ENCODE data around the gene SEC22A. TPM values are rescaled to one million over a fixed set of nuclear protein-coding genes. Genes with fewer than 3 reads are reported as not detected.

The SEC22A gene
- total RNA-seq, 5 donors from 2014 or later (not counting 1 experiment from before 2014, with no cell fraction given): 14.4 to 22.5 (median 18.7) TPM

GRCh38 chr3:123161167-123161566 is 40.6 kb upstream of the SEC22A start:
- H3K4me3 Mint-ChIP-seq: no peak overlapping the region
- WGBS (ENCODE audit: insufficient coverage): 96% methylated on average over 3 of the region's 7 CpGs
- H3K9me3 Mint-ChIP-seq: peaks cover 3 to 4% (median 4%) of the 10 kb centered on the region in 3 donors
- H3K27me3 ChIP-seq (replicated peaks in 1 of 2; ENCODE audit: control insufficient read depth in 2 of 2, extremely low read depth in 1 of 2, insufficient read depth in 2 of 2, low read length in 1 of 2): no peaks in the 10 kb centered on the region
- H3K36me3 Mint-ChIP-seq: peaks cover 50% of the 10 kb centered on the region
- peaks cover 0 to 19% of the 10 kb centered on the region in 2 donors for H3K36me3 ChIP-seq (ENCODE audit: control insufficient read depth in 2 of 2, extremely low read depth in 1 of 2, insufficient read depth in 1 of 2, low read length in 1 of 2)
- peak in 1 of 35 experiments; percentile 10 for DNase-seq
- no peaks in the 10 kb centered on the region for H3K4me1 ChIP-seq (ENCODE audit: control insufficient read depth in 1 of 2, extremely low read depth in 1 of 2, insufficient read depth in 2 of 2, low read length in 2 of 2)
- POLR2A ChIA-PET: no interaction called here
- CTCF ChIA-PET: interaction anchor here in 1 of 2 donors (0.6 kb wide), 1 partner anchor 288 kb away, joined by 4 read pairs; the partner anchor contains the start of gene ADCY5
- no peaks in the 10 kb centered on the region for H3K4me1 Mint-ChIP-seq
- no peak overlapping the region for H3K4me3 ChIP-seq (ENCODE audit: control insufficient read depth in 1 of 2, extremely low read depth in 1 of 2, low read length in 1 of 2)
- no peak for ATAC-seq (replicated peaks in 1 of 4)
- H3K27ac ChIP-seq (ENCODE audit: low read length): no peak overlapping the region
- H3K9me3 ChIP-seq: no peaks in the 10 kb centered on the region
- no peaks in the 10 kb centered on the region for H3K27me3 Mint-ChIP-seq
- H3K27ac Mint-ChIP-seq: no peak overlapping the region

- DNase-seq (no peak), ATAC-seq (replicated peaks in 1 of 4) (no peak)
- no peaks in the 10 kb centered on the region for H3K27me3 Mint-ChIP-seq
- H3K4me3 Mint-ChIP-seq: no peak overlapping the region
- Histone ChIP-seq H3K27me3 (replicated peaks in 1 of 2; ENCODE audit: control insufficient read depth in 2 of 2, extremely low read depth in 1 of 2, insufficient read depth in 2 of 2, low read length in 1 of 2) (no peaks in the 10 kb centered on the region), H3K4me3 (ENCODE audit: control insufficient read depth in 1 of 2, extremely low read depth in 1 of 2, low read length in 1 of 2) (no peak overlapping the region), H3K27ac (ENCODE audit: low read length) (no peak overlapping the region), H3K9me3 (no peaks in the 10 kb centered on the region), H3K36me3 (ENCODE audit: control insufficient read depth in 2 of 2, extremely low read depth in 1 of 2, insufficient read depth in 1 of 2, low read length in 1 of 2) (peaks cover 0 to 9% of the 10 kb centered on the region in 2 donors), H3K4me1 (ENCODE audit: control insufficient read depth in 1 of 2, extremely low read depth in 1 of 2, insufficient read depth in 2 of 2, low read length in 2 of 2) (no peaks in the 10 kb centered on the region)
- no peak overlapping the region for H3K27ac Mint-ChIP-seq
- no peaks in the 10 kb centered on the region for H3K4me1 Mint-ChIP-seq
- peaks cover 4 to 11% (median 6%) of the 10 kb centered on the region in 3 donors for H3K9me3 Mint-ChIP-seq
- WGBS (ENCODE audit: insufficient coverage): 89% methylated on average over 3 of the region's 4 CpGs
- H3K36me3 Mint-ChIP-seq: peaks cover 58% of the 10 kb centered on the region
- ChIA-PET CTCF (no interaction called here), POLR2A (no interaction called here)
Measured at GRCh38 chr3:123163141-123163540, 38.6 kb upstream of the SEC22A start.

- ATAC-seq (replicated peaks in 1 of 4): no peak
Measured at GRCh38 chr3:123165163-123165562, 36.6 kb upstream of the SEC22A start.

DNA sequence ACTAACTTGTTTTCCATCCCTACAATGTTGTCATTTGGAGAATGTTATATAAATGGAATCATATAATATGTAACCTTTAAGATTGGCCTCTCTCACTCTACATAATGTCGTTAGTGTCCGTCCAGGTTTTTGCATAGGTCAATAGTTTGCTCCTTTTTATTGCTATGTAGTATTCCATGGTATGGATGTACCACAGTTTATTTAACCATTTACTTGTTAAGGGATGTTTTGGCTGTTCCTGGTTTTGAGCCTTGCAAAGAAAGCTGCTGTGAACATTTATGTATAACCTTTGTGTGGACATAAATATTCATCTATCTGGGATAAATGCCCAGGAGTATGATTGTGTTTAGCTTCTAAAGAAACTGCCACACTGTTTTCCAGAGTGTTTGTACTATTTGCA is 34.1 kb upstream of the SEC22A start:
- H3K27ac Mint-ChIP-seq: no peak overlapping the region
- POLR2A ChIA-PET: interaction anchor here in 1 of 2 donors (0.6 kb wide), 1 partner anchor 11 kb away, joined by 3 read pairs; no protein-coding TSS in a partner anchor

More at GRCh38 chr3:123165163-123165562, 36.6 kb upstream of the SEC22A start:
- Histone ChIP-seq H3K4me3 (ENCODE audit: control insufficient read depth in 1 of 2, extremely low read depth in 1 of 2, low read length in 1 of 2) (no peak overlapping the region), H3K27me3 (replicated peaks in 1 of 2; ENCODE audit: control insufficient read depth in 2 of 2, extremely low read depth in 1 of 2, insufficient read depth in 2 of 2, low read length in 1 of 2) (no peaks in the 10 kb centered on the region), H3K36me3 (ENCODE audit: control insufficient read depth in 2 of 2, extremely low read depth in 1 of 2, insufficient read depth in 1 of 2, low read length in 1 of 2) (peaks cover 0 to 9% of the 10 kb centered on the region in 2 donors), H3K4me1 (ENCODE audit: control insufficient read depth in 1 of 2, extremely low read depth in 1 of 2, insufficient read depth in 2 of 2, low read length in 2 of 2) (no peaks in the 10 kb centered on the region), H3K9me3 (no peaks in the 10 kb centered on the region), H3K27ac (ENCODE audit: low read length) (no peak overlapping the region)
- peaks cover 54% of the 10 kb centered on the region for H3K36me3 Mint-ChIP-seq
- no peaks in the 10 kb centered on the region for H3K27me3 Mint-ChIP-seq
- no CpG with 5 or more reads among the region's 1 CpG for WGBS (ENCODE audit: insufficient coverage)
- H3K4me1 Mint-ChIP-seq: no peaks in the 10 kb centered on the region
- H3K4me3 Mint-ChIP-seq: no peak overlapping the region
- peaks cover 4 to 11% (median 6%) of the 10 kb centered on the region in 3 donors for H3K9me3 Mint-ChIP-seq
- ChIA-PET POLR2A (interaction anchor here in 1 of 2 donors (0.6 kb wide), 1 partner anchor 734 kb away, joined by 4 read pairs; no protein-coding TSS in a partner anchor), CTCF (no interaction called here)
- DNase-seq: no peak
- H3K27ac Mint-ChIP-seq: no peak overlapping the region

DNA sequence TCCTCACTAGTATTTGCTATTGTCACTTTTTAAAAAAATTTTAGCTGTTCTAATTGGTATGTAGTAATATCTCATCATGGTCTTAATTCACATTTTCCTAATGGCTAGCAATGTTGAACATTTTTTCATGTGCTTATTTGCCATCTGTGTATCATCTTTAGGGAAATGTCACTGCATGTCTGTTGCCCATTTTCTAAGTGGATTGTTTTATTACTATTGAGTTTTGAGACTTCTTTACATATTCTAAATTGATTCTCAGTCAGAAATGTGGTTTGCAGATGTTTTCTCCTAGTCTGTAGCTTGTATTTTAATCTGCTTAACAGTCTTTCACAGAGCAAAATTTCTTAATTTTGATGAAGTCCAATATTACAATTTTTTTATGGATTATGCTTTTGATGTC is 33.6 kb upstream of the SEC22A start:
- H3K36me3 ChIP-seq (ENCODE audit: control insufficient read depth in 2 of 2, extremely low read depth in 1 of 2, insufficient read depth in 1 of 2, low read length in 1 of 2): peaks cover 0 to 5% of the 10 kb centered on the region in 2 donors
- H3K9me3 Mint-ChIP-seq: peaks cover 4 to 11% (median 6%) of the 10 kb centered on the region in 3 donors
- POLR2A ChIA-PET: interaction anchor here in 1 of 2 donors (0.6 kb wide), 1 partner anchor 11 kb away, joined by 3 read pairs; no protein-coding TSS in a partner anchor
- no peak overlapping the region for H3K4me3 ChIP-seq (ENCODE audit: control insufficient read depth in 1 of 2, extremely low read depth in 1 of 2, low read length in 1 of 2)
- H3K36me3 Mint-ChIP-seq: peaks cover 38% of the 10 kb centered on the region
- ATAC-seq (replicated peaks in 1 of 4) (no peak), DNase-seq (no peak)
- no peaks in the 10 kb centered on the region for H3K9me3 ChIP-seq
- no peak overlapping the region for H3K27ac ChIP-seq (ENCODE audit: low read length)
- CTCF ChIA-PET: no interaction called here
- H3K4me3 Mint-ChIP-seq: no peak overlapping the region
- H3K4me1 Mint-ChIP-seq: no peaks in the 10 kb centered on the region
- H3K27ac Mint-ChIP-seq: no peak overlapping the region
- H3K27me3 ChIP-seq (replicated peaks in 1 of 2; ENCODE audit: control insufficient read depth in 2 of 2, extremely low read depth in 1 of 2, insufficient read depth in 2 of 2, low read length in 1 of 2): no peaks in the 10 kb centered on the region
- no peaks in the 10 kb centered on the region for H3K27me3 Mint-ChIP-seq
- H3K4me1 ChIP-seq (ENCODE audit: control insufficient read depth in 1 of 2, extremely low read depth in 1 of 2, insufficient read depth in 2 of 2, low read length in 2 of 2): no peaks in the 10 kb centered on the region

More for the DNA sequence above, 34.1 kb upstream of the SEC22A start:
- Histone ChIP-seq H3K4me3 (ENCODE audit: control insufficient read depth in 1 of 2, extremely low read depth in 1 of 2, low read length in 1 of 2) (no peak overlapping the region), H3K27me3 (replicated peaks in 1 of 2; ENCODE audit: control insufficient read depth in 2 of 2, extremely low read depth in 1 of 2, insufficient read depth in 2 of 2, low read length in 1 of 2) (no peaks in the 10 kb centered on the region), H3K36me3 (ENCODE audit: control insufficient read depth in 2 of 2, extremely low read depth in 1 of 2, insufficient read depth in 1 of 2, low read length in 1 of 2) (peaks cover 0 to 5% of the 10 kb centered on the region in 2 donors), H3K27ac (ENCODE audit: low read length) (no peak overlapping the region), H3K9me3 (no peaks in the 10 kb centered on the region), H3K4me1 (ENCODE audit: control insufficient read depth in 1 of 2, extremely low read depth in 1 of 2, insufficient read depth in 2 of 2, low read length in 2 of 2) (no peaks in the 10 kb centered on the region)
- CTCF ChIA-PET: no interaction called here
- Mint-ChIP-seq H3K4me1 (no peaks in the 10 kb centered on the region), H3K27me3 (no peaks in the 10 kb centered on the region), H3K36me3 (peaks cover 42% of the 10 kb centered on the region), H3K9me3 (peaks cover 4 to 11% (median 6%) of the 10 kb centered on the region in 3 donors), H3K4me3 (no peak overlapping the region)
- ATAC-seq (replicated peaks in 1 of 4) (no peak), DNase-seq (no peak)
- WGBS (ENCODE audit: insufficient coverage): no CpG with 5 or more reads among the region's 2 CpGs

GRCh38 chr3:123168605-123169004 is 33.1 kb upstream of the SEC22A start:
- H3K4me3 ChIP-seq (ENCODE audit: control insufficient read depth in 1 of 2, extremely low read depth in 1 of 2, low read length in 1 of 2): no peak overlapping the region
- Mint-ChIP-seq H3K4me3 (no peak overlapping the region), H3K36me3 (peaks cover 33% of the 10 kb centered on the region), H3K27ac (no peak overlapping the region), H3K4me1 (no peaks in the 10 kb centered on the region), H3K9me3 (peaks cover 4 to 11% (median 6%) of the 10 kb centered on the region in 3 donors), H3K27me3 (no peaks in the 10 kb centered on the region)
- no peak overlapping the region for H3K27ac ChIP-seq (ENCODE audit: low read length)
- DNase-seq (no peak), ATAC-seq (replicated peaks in 1 of 4) (no peak)
- CTCF ChIA-PET: no interaction called here
- POLR2A ChIA-PET: interaction anchor here in 1 of 2 donors (0.6 kb wide), 1 partner anchor 10 kb away, joined by 3 read pairs; no protein-coding TSS in a partner anchor
- WGBS (ENCODE audit: insufficient coverage): 100% methylated on average over 1 of the region's 2 CpGs
- no peaks in the 10 kb centered on the region for H3K9me3 ChIP-seq
- peaks cover 0 to 5% of the 10 kb centered on the region in 2 donors for H3K36me3 ChIP-seq (ENCODE audit: control insufficient read depth in 2 of 2, extremely low read depth in 1 of 2, insufficient read depth in 1 of 2, low read length in 1 of 2)
- H3K4me1 ChIP-seq (ENCODE audit: control insufficient read depth in 1 of 2, extremely low read depth in 1 of 2, insufficient read depth in 2 of 2, low read length in 2 of 2): no peaks in the 10 kb centered on the region
- no peaks in the 10 kb centered on the region for H3K27me3 ChIP-seq (replicated peaks in 1 of 2; ENCODE audit: control insufficient read depth in 2 of 2, extremely low read depth in 1 of 2, insufficient read depth in 2 of 2, low read length in 1 of 2)
